ENCODE data around the gene RAB44. TPM values are rescaled to one million over a fixed set of nuclear protein-coding genes. Genes with fewer than 3 reads are reported as not detected.

RAB44 gene
- total and polyA plus RNA-seq, 9 donors: 0.04 to 0.15 (median 0.12) TPM; not detected in 3

DNA sequence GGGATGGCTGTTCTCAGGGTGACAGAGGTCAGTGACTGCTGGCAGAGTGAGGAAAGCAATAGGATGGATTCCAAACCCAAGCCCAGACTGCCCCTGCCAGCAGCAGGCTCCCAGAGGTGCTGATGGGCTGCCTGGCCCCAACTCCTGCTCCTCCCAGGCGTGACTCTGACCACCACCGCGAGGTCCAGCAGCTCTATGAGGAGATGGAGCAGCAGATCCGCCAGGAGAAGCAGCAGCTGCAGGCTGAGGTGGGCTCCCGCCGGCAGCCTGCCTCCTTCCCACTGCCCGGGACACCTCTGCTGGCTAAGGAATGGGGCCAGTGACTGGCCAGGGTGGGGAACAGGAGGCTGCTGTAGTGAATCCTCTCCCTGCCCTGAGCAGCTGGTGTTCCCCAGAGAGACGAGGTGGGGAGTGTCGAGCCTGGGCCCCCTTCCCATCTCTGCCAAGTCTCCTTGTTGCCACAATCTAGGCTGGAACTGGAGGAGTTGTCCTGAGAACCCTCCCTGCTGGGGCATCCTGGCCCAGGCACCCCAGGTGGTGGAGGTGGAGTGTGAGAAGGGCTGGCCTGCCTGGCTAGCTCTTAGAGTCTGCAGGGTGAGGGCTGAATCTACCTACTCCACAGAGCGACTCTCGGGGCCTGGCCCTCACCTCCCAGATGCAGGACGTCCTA, 20.4 kb downstream of the RAB44 start:
- Histone ChIP-seq H3K36me3 (no peaks in the 10 kb centered on the region), H3K9me3 (no peaks in the 10 kb centered on the region), H3K27ac (no peak overlapping the region), H3K4me1 (ENCODE audit: insufficient read depth) (no peaks in the 10 kb centered on the region), H3K27me3 (no peaks in the 10 kb centered on the region), H3K4me3 (no peak overlapping the region)
- peak in 1 of 5 donors; percentile 27 for DNase-seq
- intact Hi-C loops (cut with DNase I): no loop called here
- TF ChIP-seq, protein P1, sequence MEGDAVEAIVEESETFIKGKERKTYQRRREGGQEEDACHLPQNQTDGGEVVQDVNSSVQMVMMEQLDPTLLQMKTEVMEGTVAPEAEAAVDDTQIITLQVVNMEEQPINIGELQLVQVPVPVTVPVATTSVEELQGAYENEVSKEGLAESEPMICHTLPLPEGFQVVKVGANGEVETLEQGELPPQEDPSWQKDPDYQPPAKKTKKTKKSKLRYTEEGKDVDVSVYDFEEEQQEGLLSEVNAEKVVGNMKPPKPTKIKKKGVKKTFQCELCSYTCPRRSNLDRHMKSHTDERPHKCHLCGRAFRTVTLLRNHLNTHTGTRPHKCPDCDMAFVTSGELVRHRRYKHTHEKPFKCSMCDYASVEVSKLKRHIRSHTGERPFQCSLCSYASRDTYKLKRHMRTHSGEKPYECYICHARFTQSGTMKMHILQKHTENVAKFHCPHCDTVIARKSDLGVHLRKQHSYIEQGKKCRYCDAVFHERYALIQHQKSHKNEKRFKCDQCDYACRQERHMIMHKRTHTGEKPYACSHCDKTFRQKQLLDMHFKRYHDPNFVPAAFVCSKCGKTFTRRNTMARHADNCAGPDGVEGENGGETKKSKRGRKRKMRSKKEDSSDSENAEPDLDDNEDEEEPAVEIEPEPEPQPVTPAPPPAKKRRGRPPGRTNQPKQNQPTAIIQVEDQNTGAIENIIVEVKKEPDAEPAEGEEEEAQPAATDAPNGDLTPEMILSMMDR (IDR thresholded peaks at IDR 0.05): no peak
- TF ChIP-seq EP300 (IDR thresholded peaks at IDR 0.05) (no peak), POLR2A (IDR thresholded peaks at IDR 0.05) (no peak)
- WGBS, 3 donors: 76 to 85% (median 78%) methylated on average over 12 of the region's 12 CpGs

DNA sequence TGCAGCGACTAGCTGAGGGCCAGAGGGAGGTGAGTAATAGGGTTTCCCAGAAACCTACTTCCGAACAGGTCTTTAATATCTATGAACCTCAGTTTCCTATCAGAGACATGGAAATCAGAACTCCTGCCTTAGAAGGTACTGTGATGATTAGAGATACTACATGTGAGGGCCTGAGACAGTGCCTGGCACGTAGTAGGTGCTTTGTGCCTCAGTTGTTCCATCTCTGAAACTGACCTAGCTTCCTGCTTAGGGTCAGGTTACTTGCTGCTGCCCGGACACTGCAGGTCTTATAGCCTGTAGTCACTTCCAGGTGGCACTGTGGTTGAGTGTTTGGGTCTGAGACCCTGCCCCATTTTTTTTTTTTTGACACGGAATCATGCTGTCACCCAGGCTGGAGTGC, 20.9 kb downstream of the RAB44 start:
- H3K4me3 ChIP-seq: no peak overlapping the region
- no peak for DNase-seq
- no peaks in the 10 kb centered on the region for H3K4me1 ChIP-seq (ENCODE audit: insufficient read depth)
- H3K27ac ChIP-seq: no peak overlapping the region
- 76 to 84% (median 80%) methylated on average over 5 of the region's 5 CpGs for WGBS, 3 donors
- no peaks in the 10 kb centered on the region for H3K9me3 ChIP-seq
- TF ChIP-seq, protein P1 (IDR thresholded peaks at IDR 0.05): no peak
- TF ChIP-seq POLR2A (IDR thresholded peaks at IDR 0.05) (no peak), EP300 (IDR thresholded peaks at IDR 0.05) (no peak)
- H3K27me3 ChIP-seq: no peaks in the 10 kb centered on the region
- intact Hi-C loops (cut with DNase I): no loop called here
- no peaks in the 10 kb centered on the region for H3K36me3 ChIP-seq

DNA sequence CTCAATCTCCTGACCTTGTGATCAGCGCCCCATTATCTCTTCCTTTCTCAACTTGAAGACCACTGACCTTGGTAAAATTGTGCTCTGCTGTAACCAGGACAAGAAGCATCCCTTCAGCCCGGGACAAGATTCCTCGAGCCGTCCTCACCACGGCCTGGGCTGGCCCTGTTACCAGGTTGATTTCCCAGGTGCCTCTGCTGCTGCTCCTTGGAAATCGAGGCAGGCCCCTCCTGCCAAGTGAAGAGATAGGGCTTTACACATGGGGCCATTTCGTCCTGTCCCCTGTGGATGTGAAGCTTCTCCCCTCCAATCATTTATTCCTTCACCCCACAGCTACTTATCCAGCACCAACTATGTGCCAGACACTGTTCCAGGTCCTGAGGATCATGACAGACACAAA, 21.5 kb downstream of the RAB44 start:
- H3K36me3 ChIP-seq: no peaks in the 10 kb centered on the region
- WGBS, 3 donors: 80 to 85% (median 81%) methylated on average over 7 of the region's 7 CpGs
- DNase-seq: peak in 1 of 5 donors; percentile 12

DNA sequence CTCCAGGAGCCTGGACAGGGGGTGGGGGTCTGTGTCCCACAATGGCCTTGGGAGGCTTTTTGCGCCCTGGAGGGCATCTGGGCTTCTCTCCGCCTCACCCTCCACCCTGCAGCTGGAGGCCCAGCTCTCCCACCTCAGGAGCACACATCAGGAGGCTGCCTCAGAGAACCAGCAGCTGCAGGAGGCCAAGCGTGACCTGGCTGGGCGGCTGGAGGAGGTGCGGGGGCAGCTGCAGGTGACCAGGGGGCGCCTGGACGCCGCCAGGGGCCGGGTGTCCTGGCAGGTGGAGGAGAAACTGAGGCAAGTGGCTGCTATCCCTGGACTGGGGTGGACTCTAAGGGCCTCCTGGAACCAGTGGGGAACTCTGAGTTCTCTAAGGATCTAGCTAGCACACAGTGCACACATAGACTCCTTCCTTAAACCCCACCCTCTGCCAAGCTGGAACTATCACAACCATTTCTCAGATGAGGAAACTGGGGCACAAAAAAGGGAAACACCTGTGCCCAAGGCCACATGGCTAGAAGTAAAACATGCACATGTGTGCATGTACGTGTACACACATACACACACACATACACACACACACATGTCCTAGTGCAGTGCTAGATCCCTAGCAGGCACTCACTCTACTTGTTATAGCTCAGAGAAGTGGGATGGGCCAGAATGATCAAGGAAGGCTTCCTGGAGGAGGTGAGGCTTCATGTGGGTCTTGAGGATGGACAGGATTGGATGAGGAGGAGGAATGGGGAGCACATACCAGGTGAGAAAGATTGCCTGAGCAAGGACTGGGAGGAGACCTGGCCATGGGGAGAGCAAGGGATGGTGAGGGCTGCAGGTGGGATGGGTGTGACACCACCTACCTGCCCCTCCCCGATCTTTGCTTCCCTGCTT, 22.9 kb downstream of the RAB44 start:
- Histone ChIP-seq H3K36me3 (no peaks in the 10 kb centered on the region), H3K27me3 (no peaks in the 10 kb centered on the region), H3K4me3 (no peak overlapping the region), H3K27ac (no peak overlapping the region), H3K9me3 (no peaks in the 10 kb centered on the region), H3K4me1 (ENCODE audit: insufficient read depth) (no peaks in the 10 kb centered on the region)
- intact Hi-C loops (cut with DNase I): no loop called here
- DNase-seq: peak in 1 of 5 donors; percentile 23
- TF ChIP-seq EP300 (IDR thresholded peaks at IDR 0.05) (no peak), POLR2A (IDR thresholded peaks at IDR 0.05) (no peak)
- TF ChIP-seq, protein P1 (IDR thresholded peaks at IDR 0.05): no peak
- WGBS, 3 donors: 88 to 97% (median 88%) methylated on average over 5 to 11 of the region's 11 CpGs

More for the DNA sequence above, 21.5 kb downstream of the RAB44 start:
- no peaks in the 10 kb centered on the region for H3K9me3 ChIP-seq
- H3K4me3 ChIP-seq: no peak overlapping the region
- H3K27me3 ChIP-seq: no peaks in the 10 kb centered on the region
- TF ChIP-seq EP300 (IDR thresholded peaks at IDR 0.05): no peak
- no peak for TF ChIP-seq POLR2A (IDR thresholded peaks at IDR 0.05)
- TF ChIP-seq, protein P1 (IDR thresholded peaks at IDR 0.05): no peak
- H3K4me1 ChIP-seq (ENCODE audit: insufficient read depth): no peaks in the 10 kb centered on the region
- intact Hi-C loops (cut with DNase I): no loop called here
- no peak overlapping the region for H3K27ac ChIP-seq
